GM18508 (cell line): ENCODE measurements around the gene HK1.

ENCODE experiments used
- ATAC-seq: cut with Tn5 transposase; IDR thresholded peaks from one replicate; pipeline ENCODE4 v1.9.1; 2021; ENCODE audit warnings: moderate number of reproducible peaks; ENCODE audit not compliant: insufficient read depth, unreplicated experiment

HK1 gene

DNA sequence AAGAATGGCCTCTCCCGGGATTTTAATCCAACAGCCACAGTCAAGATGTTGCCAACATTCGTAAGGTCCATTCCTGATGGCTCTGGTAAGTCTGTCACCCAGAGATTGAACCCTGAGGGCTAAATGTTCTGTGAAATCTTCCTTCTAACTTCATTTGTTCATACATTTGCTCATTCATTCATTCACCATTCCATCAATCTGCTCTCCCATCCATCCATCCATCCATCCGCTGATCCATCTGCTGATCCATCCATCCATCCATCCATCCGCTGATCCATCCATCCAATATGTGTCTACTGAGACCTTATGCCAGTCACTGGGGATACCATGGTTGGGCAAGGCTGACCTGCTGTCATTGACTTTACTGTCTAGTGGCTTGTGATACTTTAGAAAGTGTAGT is 65.6 kb downstream of the HK1 start:
- no peak for ATAC-seq

DNA sequence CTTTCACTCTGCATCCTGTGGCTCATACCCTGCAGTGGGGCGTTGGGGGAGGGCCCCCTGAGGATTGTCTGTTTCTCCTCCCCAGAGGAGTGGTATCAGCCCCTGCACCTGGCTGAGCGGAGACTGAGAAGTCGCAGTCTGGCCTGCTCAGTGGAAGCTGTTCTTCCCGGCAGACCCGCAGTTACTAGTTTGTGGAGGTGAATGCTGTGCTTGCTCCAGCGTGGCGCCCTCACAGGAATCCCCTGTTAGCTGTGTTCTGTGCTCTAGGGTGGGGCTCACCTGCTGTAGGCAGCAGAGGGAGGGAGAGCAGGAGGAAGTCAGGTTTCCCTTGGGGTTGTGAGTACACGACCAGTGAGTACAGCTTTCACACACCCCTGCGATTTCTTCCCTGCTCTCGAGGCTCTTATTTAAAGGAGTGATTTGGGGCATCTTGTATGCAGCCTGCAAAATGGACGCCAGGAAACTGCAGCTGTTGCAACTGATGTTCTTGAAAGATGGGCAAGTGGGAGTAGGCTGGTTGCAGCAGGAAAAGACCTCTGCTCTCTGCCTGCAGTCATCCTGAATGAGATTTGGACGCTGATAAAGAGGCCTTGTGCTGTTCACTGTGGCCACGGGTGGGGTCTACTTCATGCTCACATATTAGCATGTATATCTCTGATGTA is 66.4 kb downstream of the HK1 start:
- ATAC-seq = no peak

DNA sequence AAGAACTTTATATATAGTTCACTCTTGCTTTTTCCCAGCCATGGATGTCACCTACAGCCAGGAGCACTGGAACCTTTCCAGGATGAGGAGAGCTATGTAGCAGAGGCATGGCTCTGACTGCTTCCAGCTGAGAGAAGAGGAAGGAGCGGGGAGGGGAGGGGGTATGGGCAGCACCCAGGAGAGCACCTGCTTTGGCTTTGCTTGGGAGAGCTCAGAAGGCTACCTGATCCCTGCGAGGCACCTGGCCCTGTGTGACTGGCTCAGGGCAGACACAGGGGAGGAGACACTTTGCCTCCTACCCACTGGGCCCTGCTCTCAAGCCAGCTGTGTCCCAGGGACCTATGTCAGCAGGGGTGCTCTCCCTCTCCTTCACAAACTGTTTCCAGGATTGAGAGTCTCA is 67.1 kb downstream of the HK1 start:
- no peak for ATAC-seq

DNA sequence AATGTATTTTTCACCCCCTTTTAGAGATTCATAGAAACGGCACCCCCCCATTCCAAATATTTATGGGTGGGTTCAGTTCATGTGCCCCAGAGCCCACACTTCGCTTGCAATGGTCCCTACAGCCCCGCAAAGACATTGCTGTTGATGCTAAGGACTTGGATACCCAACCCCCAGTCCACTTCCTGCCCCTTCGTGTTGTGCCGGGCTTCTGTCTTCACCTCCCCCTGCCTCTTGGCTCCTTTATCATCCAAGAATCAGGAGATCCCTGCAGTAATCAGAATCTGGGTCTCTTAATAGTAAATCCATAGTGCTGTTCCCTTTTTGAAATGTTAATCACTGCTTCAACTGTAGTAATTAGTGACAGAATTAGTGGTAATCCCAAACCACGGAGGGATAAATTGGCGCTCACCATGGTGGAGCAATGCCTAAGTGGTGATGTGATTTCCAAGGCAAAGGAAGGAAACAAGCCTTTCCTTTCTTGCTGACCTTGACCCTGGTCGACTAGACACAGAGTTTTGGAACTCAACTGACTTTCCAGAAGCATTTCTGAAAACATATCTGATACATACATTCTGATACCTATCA is 67.7 kb downstream of the HK1 start:
- ATAC-seq = no peak

DNA sequence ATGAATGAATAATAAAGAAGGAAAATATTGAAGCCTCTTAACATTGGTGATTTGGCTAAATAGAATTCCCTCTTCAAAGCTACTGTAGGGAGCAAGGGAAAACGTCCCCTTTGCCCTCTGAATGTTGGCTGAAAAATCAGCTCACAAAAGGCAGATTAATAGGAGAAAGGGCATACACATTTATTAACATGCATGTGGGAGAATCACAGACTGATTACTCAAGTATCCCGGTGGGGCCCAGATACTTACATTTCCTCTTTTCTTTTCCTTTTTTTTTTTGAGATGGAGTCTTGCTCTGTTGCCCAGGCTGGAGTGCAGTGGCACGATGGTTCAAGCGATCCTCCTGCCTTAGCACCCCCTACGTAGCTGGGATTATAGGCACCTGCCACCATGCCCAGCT is 68.5 kb downstream of the HK1 start:
- ATAC-seq = no peak

DNA sequence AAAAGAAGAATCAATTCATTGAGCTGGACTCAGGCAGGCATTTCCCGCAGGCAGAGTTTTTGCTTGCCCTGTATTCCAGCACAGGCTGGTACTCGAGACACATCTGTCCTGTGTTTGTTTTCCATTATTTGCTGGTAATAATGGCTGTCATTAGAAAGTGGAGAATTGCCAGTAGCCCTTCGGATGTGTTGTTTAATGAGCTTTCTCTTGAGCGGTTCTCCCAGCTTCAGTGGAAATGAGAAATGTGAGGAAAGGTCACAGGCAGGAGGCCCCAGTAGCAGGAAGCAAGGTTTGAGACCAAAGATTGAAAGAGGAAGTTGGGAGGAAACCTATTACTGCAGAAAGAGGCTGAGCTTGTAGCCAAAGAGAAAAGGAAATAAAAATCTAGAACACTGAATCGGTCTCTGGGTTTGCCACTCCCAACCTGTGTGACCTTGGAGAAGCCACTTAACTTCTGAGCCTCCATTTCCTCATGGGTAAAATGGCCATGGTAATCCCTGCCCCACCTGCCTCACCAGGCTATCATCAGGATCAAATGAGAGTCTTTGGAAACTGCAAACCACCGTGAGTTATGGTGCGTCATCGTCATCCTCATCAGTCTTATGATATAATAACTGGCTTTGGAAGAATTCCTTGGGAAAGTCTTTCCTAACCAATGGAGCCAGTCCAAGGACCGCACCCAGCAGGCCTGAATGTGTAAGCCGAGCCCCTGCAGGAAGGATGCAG is 70.7 kb downstream of the HK1 start:
- no peak for ATAC-seq

DNA sequence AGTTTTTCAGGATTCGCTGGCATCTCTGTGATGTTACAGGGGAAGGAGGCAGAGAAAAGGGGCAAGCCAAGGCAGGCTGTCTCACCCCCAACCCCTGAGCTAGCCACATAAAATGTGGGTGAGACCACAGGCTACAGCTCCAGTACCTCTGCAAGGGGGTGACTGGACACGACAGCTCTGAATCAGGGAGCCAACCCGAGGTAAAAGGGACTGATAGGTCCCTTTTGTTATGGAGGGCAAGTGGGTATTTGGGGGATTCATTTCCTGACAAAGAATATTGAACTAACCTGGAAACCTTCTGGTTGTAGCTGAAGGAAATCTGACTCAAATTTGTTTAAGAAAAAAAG is 71.2 kb downstream of the HK1 start:
- no peak for ATAC-seq

DNA sequence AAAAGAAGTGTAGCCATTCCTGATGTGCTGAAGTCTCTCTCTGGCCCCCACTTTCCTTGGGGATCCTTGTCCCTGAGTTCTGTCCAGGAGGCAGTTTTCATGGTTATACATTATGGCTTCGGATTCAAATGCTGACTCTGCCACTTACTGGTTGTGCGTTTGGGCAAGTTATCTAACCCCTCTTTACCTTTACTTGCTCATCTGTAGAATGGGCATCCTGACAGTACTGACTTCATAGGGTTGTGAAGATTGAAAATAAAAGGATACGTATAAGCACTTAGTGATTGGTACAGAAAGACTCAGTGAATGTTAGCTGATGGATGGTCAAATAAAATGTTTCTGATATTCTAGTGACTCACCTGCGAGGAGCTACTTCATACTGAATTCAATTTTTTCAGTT is 73.3 kb downstream of the HK1 start:
- no peak for ATAC-seq

DNA sequence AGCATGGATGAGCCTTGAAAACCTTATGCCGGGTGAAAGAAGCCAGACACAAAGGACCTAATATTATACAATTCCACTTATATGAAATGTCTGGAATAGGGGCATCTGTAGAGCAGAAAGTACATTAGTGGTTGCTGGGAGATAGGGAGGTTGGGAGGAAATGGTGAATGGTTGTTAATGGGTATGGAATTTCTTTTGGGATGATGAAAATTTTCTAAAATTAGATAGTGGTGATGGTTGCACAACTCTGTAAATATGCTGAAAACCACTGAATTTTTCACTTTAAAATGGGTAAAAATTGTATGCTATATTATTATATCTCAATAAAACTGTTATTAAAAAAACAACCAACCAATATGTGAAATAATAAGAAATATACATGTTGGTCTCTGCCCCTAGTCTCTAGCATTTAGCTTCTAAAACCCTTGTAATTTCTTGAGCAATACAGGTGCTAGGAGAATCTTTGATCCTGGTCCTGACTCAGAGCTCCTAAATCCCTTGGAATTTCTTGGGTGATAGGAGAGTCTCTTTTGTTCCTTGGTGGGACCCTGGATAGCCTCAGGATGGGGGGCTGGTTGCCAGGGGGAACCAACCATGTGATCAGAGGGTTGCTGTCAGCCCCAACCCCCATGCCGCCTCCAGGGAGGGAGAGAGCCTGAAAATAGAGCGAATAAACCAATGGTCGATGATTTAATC is 74.4 kb downstream of the HK1 start:
- no peak for ATAC-seq

DNA sequence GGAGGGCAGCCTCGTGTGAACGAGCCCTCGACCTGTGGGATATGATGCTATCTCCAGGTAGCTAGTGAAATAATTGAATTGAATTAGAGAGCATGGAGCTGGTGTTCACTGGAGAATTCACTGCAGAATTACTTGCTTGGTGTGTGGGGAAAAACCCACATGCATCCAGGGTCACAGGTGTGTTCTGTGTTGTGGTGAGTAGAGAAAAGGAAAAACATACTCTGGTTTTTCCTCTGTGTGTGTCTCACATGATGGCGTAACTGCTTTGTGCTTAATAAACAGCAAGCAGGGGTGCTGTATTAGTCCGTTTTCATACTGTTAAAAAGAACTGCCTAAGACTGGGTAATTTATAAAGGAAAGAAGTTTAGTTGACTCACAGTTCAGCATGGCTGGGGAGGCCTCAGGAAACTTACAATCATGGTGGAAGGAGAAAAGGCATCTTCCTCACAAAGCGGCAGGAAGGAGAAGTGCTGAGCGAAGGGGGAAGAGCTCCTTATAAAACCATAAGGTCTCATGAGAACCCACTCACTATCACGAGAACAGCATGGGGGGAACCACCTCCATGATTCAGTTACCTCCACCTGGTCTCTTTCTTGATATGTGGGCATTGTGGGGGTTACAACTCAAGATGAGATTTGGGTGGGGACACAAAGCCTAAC is 75.8 kb downstream of the HK1 start:
- ATAC-seq = no peak

DNA sequence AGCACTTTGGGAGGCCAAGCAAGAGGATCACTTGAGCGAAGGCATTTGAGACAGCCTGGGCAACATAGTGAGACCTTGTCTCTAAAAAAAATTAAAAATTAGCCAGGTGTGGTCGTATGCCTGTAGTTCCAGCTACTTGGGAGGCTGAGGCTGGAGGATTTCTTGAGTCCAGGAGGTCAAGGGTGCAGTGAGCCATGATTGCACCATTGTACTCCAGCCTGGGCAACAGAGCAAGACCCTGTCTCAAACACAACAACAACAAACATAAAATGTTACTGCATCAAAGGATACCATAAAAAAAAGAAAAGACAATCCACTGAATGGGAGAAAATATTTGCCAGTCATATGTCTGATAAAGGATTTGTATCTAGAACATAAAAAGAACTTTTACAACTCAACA is 77.9 kb downstream of the HK1 start:
- no peak for ATAC-seq

DNA sequence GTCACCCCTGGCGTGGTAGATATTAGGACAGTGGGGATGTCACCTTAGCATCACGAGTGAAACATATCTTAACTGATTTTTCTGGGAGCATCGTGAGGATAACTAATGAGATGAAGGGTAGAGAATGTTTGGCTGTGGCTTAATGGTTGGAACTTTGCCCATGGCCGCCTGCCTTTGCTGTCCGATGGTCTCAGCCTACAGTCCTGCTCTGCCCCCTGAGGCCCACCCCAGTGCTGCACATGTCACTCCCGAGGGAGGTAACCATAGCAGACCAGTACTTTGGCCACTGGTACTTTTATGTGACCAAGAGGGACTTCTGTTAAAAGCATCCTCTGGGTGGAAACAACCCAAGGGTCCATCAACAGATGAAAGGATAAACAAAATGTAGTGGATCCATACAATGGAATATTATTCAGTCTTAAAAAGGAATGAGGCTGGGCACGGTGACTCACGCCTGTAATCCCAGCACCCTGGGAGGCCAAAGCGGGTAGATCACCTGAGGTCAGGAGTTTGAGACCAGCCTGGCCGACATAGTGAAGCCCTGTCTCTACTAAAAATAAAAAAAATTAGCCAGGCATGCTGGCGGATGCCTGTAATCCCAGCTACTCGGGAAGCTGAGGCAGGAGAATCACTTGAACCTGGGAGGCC is 80.0 kb downstream of the HK1 start:
- ATAC-seq = no peak

DNA sequence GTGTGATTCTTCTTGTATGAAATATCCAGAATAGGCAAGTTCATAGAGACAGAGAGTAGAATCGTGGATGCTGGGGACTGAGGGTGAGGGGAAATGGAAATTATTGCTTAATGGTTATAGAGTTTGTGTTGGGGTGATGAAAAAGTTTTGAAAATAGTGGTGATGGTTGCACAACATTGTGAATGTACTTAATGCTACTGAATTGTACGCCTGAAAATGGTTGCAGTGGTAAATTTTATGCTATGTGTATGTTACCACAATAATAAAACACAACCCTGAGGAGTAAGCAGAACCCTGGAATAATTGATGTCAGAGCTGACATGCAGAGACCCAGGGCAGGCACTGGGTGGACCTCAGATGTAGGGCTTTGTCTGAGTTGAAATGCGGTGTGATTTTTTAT is 80.9 kb downstream of the HK1 start:
- ATAC-seq = no peak

DNA sequence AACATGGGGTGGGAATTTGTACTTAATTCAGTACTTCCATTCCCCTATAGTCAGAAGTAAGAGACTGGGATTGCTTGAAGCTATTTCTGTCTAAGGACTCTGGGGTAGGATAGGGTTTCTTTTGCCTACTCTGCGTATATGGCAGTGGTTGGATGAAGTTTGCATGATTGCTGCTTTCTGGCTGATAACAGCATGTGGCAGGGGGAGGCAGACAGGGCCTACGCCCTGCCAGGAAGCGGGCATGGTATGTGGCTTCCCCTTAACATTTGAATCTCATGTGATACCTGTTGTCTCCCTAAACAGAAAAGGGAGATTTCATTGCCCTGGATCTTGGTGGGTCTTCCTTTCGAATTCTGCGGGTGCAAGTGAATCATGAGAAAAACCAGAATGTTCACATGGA is 81.3 kb downstream of the HK1 start:
- no peak for ATAC-seq

DNA sequence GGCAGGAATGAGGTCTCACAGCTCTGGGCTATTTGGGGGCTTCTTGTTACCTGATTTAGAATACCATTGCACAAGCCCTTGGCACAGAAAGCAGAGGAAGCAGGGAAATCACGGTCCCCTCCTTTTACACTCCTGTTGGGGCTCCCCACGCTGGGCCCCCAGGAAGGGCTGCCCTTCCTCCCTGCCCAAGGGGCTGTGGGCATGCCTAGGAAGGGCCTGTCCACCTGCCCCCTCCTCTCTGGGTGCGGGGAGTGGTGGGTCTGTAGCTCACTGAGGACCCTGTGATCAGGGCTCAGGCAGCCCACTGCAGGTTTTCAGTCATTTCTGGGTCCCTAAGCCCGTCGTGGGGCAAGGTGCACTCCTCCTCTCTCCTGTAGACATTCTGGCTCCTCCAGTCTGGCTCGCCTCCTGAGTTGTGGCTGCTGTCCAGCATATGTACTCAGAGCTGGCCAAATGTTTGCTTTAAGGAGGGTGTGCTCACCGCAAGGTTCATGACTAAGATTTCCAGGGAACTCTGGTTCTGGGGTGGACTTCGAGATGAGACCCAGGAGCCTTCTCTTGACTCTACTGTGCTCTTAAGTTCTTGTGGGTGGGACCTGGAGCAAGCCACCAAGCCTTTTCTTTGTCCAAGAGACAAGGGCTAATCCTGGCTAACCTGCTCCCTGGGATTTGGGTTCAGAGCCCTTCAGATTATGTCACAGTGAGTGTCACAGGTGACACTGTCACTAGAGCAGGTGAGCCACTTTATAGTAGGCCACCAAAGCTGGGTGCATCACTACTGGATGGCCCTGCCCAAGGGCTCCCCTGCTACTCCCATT is 82.4 kb downstream of the HK1 start:
- no peak for ATAC-seq

DNA sequence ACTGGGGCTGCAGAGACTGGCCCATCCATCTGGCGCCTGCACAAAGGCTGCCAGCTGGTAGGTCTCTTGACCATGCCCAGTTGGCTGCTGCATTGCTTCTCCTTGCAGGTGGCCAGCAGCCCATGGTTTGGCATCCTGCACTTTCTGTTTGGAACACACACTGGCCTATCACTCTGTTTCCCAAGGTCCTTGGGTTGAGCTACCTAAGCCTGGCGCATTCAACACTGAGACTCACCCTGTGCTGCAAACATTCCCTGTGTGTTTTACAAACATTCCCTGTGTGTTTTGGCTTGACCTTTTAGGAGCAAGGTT is 83.0 kb downstream of the HK1 start:
- ATAC-seq = no peak

DNA sequence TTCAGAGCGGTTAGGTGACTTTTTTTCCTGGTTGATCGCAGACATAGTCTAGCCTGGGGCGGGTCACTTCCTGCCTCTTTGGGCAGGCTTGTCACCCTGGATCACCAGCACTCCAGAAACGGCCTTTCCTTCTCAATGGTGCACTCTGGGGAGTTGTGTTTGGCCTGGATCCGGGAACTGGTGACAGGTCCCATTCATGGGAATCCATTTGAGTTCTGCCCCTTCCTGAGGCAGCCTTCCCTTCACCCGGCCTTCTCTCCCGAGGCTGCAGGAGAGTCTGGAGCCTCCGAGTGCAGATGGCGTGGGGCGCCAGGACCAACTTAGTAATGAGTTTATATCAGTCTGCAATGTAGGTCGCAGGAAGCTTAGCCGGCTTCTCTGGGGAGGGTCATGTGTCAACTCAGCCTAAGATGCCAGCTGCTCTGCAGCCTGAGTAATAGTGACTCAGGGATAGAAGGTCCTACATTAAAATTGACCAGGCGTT is 84.2 kb downstream of the HK1 start:
- no peak for ATAC-seq

DNA sequence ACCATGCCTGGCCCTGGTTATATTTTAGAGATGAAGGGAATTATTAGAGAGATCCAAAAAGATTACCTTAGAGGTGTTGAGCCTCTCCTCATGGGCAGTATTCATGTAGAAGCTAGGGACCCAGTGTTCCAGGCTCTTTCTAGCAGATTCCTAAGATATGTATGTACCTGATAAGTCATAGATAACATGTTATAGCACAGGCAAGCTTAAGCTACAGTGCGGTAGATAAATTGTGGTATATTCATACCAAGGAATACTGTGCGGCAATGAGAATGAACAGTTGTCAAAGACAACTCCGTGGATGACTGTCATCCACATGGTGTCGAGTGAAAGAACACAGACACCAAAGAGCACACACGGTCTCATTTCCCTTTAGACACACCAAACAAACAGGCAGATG is 85.4 kb downstream of the HK1 start:
- no peak for ATAC-seq

DNA sequence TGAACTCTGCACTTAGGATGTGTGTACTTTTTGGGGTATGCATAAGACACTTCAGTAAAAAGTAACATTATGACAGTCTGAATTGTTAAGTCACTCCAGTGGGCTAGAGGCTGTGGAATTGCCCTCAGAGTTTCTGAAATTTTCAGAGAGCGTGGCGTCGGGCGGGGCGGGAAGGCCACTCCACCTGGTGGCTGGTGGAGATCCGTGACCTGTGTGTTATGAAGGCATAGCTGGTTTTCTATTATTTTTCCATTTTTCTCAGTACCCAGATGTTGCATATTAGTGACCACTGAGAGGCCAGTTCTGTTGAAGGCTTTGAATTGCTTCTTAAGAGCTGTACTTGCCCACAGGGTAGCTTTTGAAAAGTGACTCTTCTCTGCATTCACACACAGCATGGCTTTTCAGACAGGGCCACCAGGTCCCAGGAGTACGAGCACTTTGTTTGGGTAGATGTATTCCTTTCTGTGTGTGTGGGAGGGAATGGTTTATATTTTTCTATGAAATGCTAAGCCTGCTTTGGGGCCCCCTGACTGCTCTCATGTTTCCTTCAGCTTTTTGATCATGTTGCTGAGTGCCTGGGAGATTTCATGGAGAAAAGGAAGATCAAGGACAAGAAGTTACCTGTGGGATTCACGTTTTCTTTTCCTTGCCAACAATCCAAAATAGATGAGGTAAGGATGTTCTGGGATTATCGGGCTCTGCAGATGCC is 86.1 kb downstream of the HK1 start:
- ATAC-seq = no peak
